ENCODE measurements around the gene PCK2.

Gene PCK2

GRCh38 chr14:24121210-24121609, 27.1 kb downstream of the PCK2 start:
- DNase-seq = no peak

GRCh38 chr14:24122416-24122815, 28.3 kb downstream of the PCK2 start:
- DNase-seq = no peak

GRCh38 chr14:24122898-24123297, 28.8 kb downstream of the PCK2 start:
- no peak for DNase-seq

- DNase-seq = no peak
Observed at GRCh38 chr14:24123424-24124417, 29.6 kb downstream of the PCK2 start.

- DNase-seq = no peak
Observed at GRCh38 chr14:24126939-24127338, 32.8 kb downstream of the PCK2 start.

- no peak for DNase-seq
Observed at GRCh38 chr14:24127673-24128072, 33.6 kb downstream of the PCK2 start.

GRCh38 chr14:24129410-24129998, 35.4 kb downstream of the PCK2 start:
- DNase-seq = no peak

- DNase-seq = no peak
Observed at GRCh38 chr14:24130380-24130716, 36.2 kb downstream of the PCK2 start, which contains the start of gene FITM1. TSS of gene FITM1 (plus strand) at chr14:24130659. CDS start at chr14:24131564, 905 bp downstream.

- no peak for DNase-seq
Observed at GRCh38 chr14:24130717-24131548, 36.8 kb downstream of the PCK2 start.

GRCh38 chr14:24131549-24131966, 37.4 kb downstream of the PCK2 start:
- DNase-seq = no peak

- no peak for DNase-seq
Observed at GRCh38 chr14:24132061-24132685, 38.1 kb downstream of the PCK2 start.

- no peak for DNase-seq
Observed at GRCh38 chr14:24132976-24133375, 38.9 kb downstream of the PCK2 start.

- DNase-seq = peak; percentile 8 to 32
Observed at GRCh38 chr14:24133735-24134134, 39.6 kb downstream of the PCK2 start.

- DNase-seq = no peak
Observed at GRCh38 chr14:24135584-24135833, 41.4 kb downstream of the PCK2 start.

- peak; percentile 72 to 73 for DNase-seq
Observed at GRCh38 chr14:24135834-24136683, 41.9 kb downstream of the PCK2 start, which contains the start of gene PSME1. TSS of gene PSME1 (plus strand) at chr14:24136194. CDS start at chr14:24136263, 69 bp downstream.

GRCh38 chr14:24136684-24137528, 42.8 kb downstream of the PCK2 start:
- no peak for DNase-seq

- DNase-seq = no peak
Observed at GRCh38 chr14:24137529-24138395, 43.7 kb downstream of the PCK2 start.

GRCh38 chr14:24138396-24139271, 44.5 kb downstream of the PCK2 start:
- DNase-seq = no peak
